ENCODE results near the gene KRT35.

KRT35 gene

GRCh38 chr17:41481036-41481435 lies at the start of gene KRT35:
Gene KRT35 (minus strand): TSS chr17:41481151. CDS start chr17:41481097, 54 bp downstream.
- DNase-seq = no peak

- no peak for DNase-seq
Observed at GRCh38 chr17:41530062-41531048, 49.4 kb upstream of the KRT35 start.

- DNase-seq = no peak
Observed at GRCh38 chr17:41529491-41529915, 48.6 kb upstream of the KRT35 start.

- DNase-seq = no peak
Observed at GRCh38 chr17:41528959-41529353, 48.0 kb upstream of the KRT35 start.

- DNase-seq = no peak
Observed at GRCh38 chr17:41527063-41528023, 46.4 kb upstream of the KRT35 start.

- DNase-seq = no peak
Observed at GRCh38 chr17:41524261-41524660, 43.3 kb upstream of the KRT35 start.

- DNase-seq = no peak
Observed at GRCh38 chr17:41523787-41524186, 42.8 kb upstream of the KRT35 start.

GRCh38 chr17:41523225-41523593 lies 42.3 kb upstream of the KRT35 start:
- DNase-seq = no peak

- no peak for DNase-seq
Observed at GRCh38 chr17:41522301-41523224, 41.6 kb upstream of the KRT35 start.

GRCh38 chr17:41521574-41522261 lies 40.8 kb upstream of the KRT35 start:
- peak; percentile 61 for DNase-seq

GRCh38 chr17:41520821-41521521 lies 40.0 kb upstream of the KRT35 start:
- DNase-seq = no peak

- no peak for DNase-seq
Observed at GRCh38 chr17:41519501-41520224, 38.7 kb upstream of the KRT35 start.

- DNase-seq = no peak
Observed at GRCh38 chr17:41518789-41519449, 38.0 kb upstream of the KRT35 start, which contains the start of gene KRT15. Gene KRT15 (minus strand): TSS chr17:41518890. CDS start chr17:41518827, 63 bp downstream.

GRCh38 chr17:41518031-41518430 lies 37.1 kb upstream of the KRT35 start:
- DNase-seq = no peak

- no peak for DNase-seq
Observed at GRCh38 chr17:41516830-41517283, 35.9 kb upstream of the KRT35 start.

- DNase-seq = no peak
Observed at GRCh38 chr17:41516147-41516829, 35.3 kb upstream of the KRT35 start.

- no peak for DNase-seq
Observed at GRCh38 chr17:41513168-41513547, 32.2 kb upstream of the KRT35 start.

- DNase-seq = no peak
Observed at GRCh38 chr17:41512546-41513167, 31.7 kb upstream of the KRT35 start.
